AG04450 (cell line): ENCODE results near the gene CA5A. TPM values are rescaled to one million over a fixed set of nuclear protein-coding genes. Genes with fewer than 3 reads are reported as not detected.
A peak's percentile ranks its signal among the peaks of the same experiment; 100 is the strongest.
"Not testable (repeated sequence)": the region's sequence is repeated elsewhere in the genome, so short reads cannot be mapped to it uniquely, and the experiment has no call there.

Source experiments
- CTCF ChIA-PET: fragments of 300-600, 350-600 bp; formaldehyde crosslinking; extraction: SDS; loops from one replicate; lab custom pipeline; 2022; ENCODE audit warnings: antibody characterized with exemption, inconsistent platforms; lab: Charles Lee
- POLR2A ChIA-PET: fragments of 350-600 bp; formaldehyde crosslinking; extraction: SDS; loops from one replicate; lab custom pipeline; 2021; ENCODE audit warnings: antibody characterized with exemption, inconsistent platforms; lab: Yijun Ruan, JAX
- DNase-seq: peaks from one replicate; pipeline ENCODE4 v3.0.0-alpha.2; 2011; ENCODE audit warnings: low read depth, low spot score
- H3K27ac ChIP-seq: one replicate; pipeline ENCODE4 v1.5.1; 2012; ENCODE audit warnings: low read depth, low read length, control low read depth
- H3K27me3 ChIP-seq: one replicate; pipeline ENCODE4 v1.6.0; 2012; ENCODE audit warnings: low read length; ENCODE audit not compliant: control insufficient read depth, insufficient read depth
- H3K4me3 ChIP-seq: 2 replicates; pipeline ENCODE4 v1.5.1; 2011; ENCODE audit warnings: mild to moderate bottlenecking, low read depth, low read length, control low read depth
- H3K9me3 ChIP-seq: 2 replicates; pipeline ENCODE4 v1.5.1; 2012; ENCODE audit warnings: low read length; ENCODE audit not compliant: control insufficient read depth, insufficient read depth
- CTCF ChIP-seq: IDR thresholded peaks from 2 replicates; pipeline ENCODE4 v1.5.1; 2011; ENCODE audit warnings: low read depth, low read length, control low read depth, inconsistent platforms
- polyA plus RNA-seq: library from polyadenylated mRNA; depleted of rRNA; stranded (reverse); fragments of >200 nt; gene quantifications from 2 replicates; pipeline ENCODE4 v1.2.3, GENCODE V29; 2011

CA5A gene
- polyA plus RNA-seq, 1 experiment: not detected

GRCh38 chr16:87864331-87864989 lies 71.9 kb downstream of the CA5A start:
- no peak for DNase-seq
- peaks cover under 1% of the 10 kb centered on the region; the same call in 1 of the 2 replicates for H3K9me3 ChIP-seq
- H3K27ac ChIP-seq: no peak overlapping the region
- POLR2A ChIA-PET: interaction anchor here (0.7 to 0.8 kb wide), 2 partner anchors 8 to 12 kb away, joined by 4 to 9 read pairs; no protein-coding TSS in a partner anchor
- no peak overlapping the region for H3K4me3 ChIP-seq
- CTCF ChIA-PET: interaction anchor here (2.9 to 3.9 kb wide), 2 partner anchors 15 to 85 kb away, joined by 13 to 14 read pairs; no protein-coding TSS in a partner anchor
- no peaks in the 10 kb centered on the region for H3K27me3 ChIP-seq
- no peak for TF ChIP-seq CTCF

GRCh38 chr16:87863327-87863635 lies 73.0 kb downstream of the CA5A start:
- H3K27me3 ChIP-seq, DNase-seq, H3K9me3 ChIP-seq, H3K4me3 ChIP-seq, POLR2A ChIA-PET: not testable (repeated sequence)
- peak overlapping the region; percentile 21 for H3K27ac ChIP-seq
- CTCF ChIA-PET: interaction anchor here (3.9 kb wide), 1 partner anchor 84 kb away, joined by 14 read pairs; no protein-coding TSS in a partner anchor

- H3K9me3 ChIP-seq, H3K4me3 ChIP-seq, H3K27me3 ChIP-seq, DNase-seq, POLR2A ChIA-PET: not testable (repeated sequence)
- H3K27ac ChIP-seq: peak overlapping the region; percentile 21
- CTCF ChIA-PET: interaction anchor here (3.9 kb wide), 1 partner anchor 84 kb away, joined by 14 read pairs; no protein-coding TSS in a partner anchor
These were observed 73.6 kb downstream of the CA5A start for GRCh38 chr16:87862597-87863326.

GRCh38 chr16:87861300-87862099 lies 74.8 kb downstream of the CA5A start:
- CTCF ChIA-PET: interaction anchor here (0.6 to 4.1 kb wide), 2 partner anchors 10 to 12 kb away, joined by 3 to 17 read pairs; no protein-coding TSS in a partner anchor
- not testable (repeated sequence) for H3K27me3 ChIP-seq, H3K9me3 ChIP-seq, DNase-seq, H3K4me3 ChIP-seq
- POLR2A ChIA-PET: interaction anchor here (0.7 to 1.6 kb wide), 2 partner anchors 8 to 36 kb away, joined by 5 to 15 read pairs; partner anchors contain the start of gene SLC7A5
- peak overlapping the region; percentile 81 for H3K27ac ChIP-seq

GRCh38 chr16:87860553-87861299 lies 75.6 kb downstream of the CA5A start:
- POLR2A ChIA-PET: interaction anchor here (1.6 kb wide), 1 partner anchor 8 kb away, joined by 5 read pairs; the partner anchor contains the start of gene SLC7A5
- Histone ChIP-seq H3K27ac (peak overlapping the region; percentile 81), H3K4me3 (peak overlapping the region; percentile 10; the same call in 1 of the 2 replicates), H3K9me3 (no peaks in the 10 kb centered on the region; the same call in 1 of the 2 replicates), H3K27me3 (no peaks in the 10 kb centered on the region)
- no peak for DNase-seq
- no peak for TF ChIP-seq CTCF
- CTCF ChIA-PET: interaction anchor here (1.9 to 4.1 kb wide), 2 partner anchors 11 kb away, joined by 6 to 17 read pairs; no protein-coding TSS in a partner anchor

GRCh38 chr16:87858151-87858993 lies 78.0 kb downstream of the CA5A start:
- CTCF ChIA-PET: interaction anchor here (1.4 to 4.1 kb wide), 2 partner anchors 9 to 80 kb away, joined by 10 to 17 read pairs; no protein-coding TSS in a partner anchor
- H3K4me3 ChIP-seq, POLR2A ChIA-PET, H3K9me3 ChIP-seq, DNase-seq, H3K27me3 ChIP-seq, H3K27ac ChIP-seq: not testable (repeated sequence)
